RWPE2 (cell line): Measurements from ENCODE around the gene SFXN4.
"Not testable (repeated sequence)": the region's sequence is repeated elsewhere in the genome, so short reads cannot be mapped to it uniquely, and the experiment has no call there.

Experiments
- ATAC-seq: fragments of 200-7000 bp; cut with Tn5 transposase; 3 replicates; pipeline ENCODE4 v1.9.1; 2021; ENCODE audit warnings: low read depth
- DNase-seq: peaks from one replicate; pipeline ENCODE4 v3.0.0-alpha.2; 2020; ENCODE audit warnings: low spot score
- H3K27ac ChIP-seq: fragments of 450-650 bp; 2 replicates; pipeline ENCODE4 v1.5.1; 2017; ENCODE audit warnings: mild to moderate bottlenecking; ENCODE audit not compliant: poor library complexity, severe bottlenecking
- H3K27me3 ChIP-seq: fragments of 250-450 bp; sonication (Bioruptor Pico); 2 replicates; pipeline ENCODE4 v1.5.1; 2021; ENCODE audit warnings: mild to moderate bottlenecking, moderate library complexity; ENCODE audit not compliant: insufficient read depth, poor library complexity, severe bottlenecking
- H3K36me3 ChIP-seq: fragments of 250-450 bp; sonication (Bioruptor Pico); 2 replicates; pipeline ENCODE4 v1.5.1; 2020; ENCODE audit warnings: low read depth, mild to moderate bottlenecking, moderate library complexity
- H3K4me1 ChIP-seq: fragments of 250-450 bp; sonication (Bioruptor Pico); 2 replicates; pipeline ENCODE4 v1.5.1; 2021; ENCODE audit warnings: mild to moderate bottlenecking, moderate library complexity; ENCODE audit not compliant: insufficient read depth, poor library complexity, severe bottlenecking
- H3K4me3 ChIP-seq: fragments of 250-450 bp; sonication (Bioruptor Pico); 2 replicates; pipeline ENCODE4 v1.5.1; 2021; ENCODE audit warnings: mild to moderate bottlenecking, moderate library complexity; ENCODE audit not compliant: severe bottlenecking
- H3K9me3 ChIP-seq: fragments of 250-450 bp; sonication (Bioruptor Pico); 2 replicates; pipeline ENCODE4 v1.5.1; 2021; ENCODE audit warnings: mild to moderate bottlenecking, moderate library complexity; ENCODE audit not compliant: severe bottlenecking
- TF ChIP-seq, protein P1 (sequence below): fragments of 450-650 bp; IDR thresholded peaks from one replicate; pipeline ENCODE4 v1.5.1; 2017; ENCODE audit warnings: mild to moderate bottlenecking, moderate library complexity; ENCODE audit not compliant: poor library complexity, severe bottlenecking

SFXN4 gene

DNA sequence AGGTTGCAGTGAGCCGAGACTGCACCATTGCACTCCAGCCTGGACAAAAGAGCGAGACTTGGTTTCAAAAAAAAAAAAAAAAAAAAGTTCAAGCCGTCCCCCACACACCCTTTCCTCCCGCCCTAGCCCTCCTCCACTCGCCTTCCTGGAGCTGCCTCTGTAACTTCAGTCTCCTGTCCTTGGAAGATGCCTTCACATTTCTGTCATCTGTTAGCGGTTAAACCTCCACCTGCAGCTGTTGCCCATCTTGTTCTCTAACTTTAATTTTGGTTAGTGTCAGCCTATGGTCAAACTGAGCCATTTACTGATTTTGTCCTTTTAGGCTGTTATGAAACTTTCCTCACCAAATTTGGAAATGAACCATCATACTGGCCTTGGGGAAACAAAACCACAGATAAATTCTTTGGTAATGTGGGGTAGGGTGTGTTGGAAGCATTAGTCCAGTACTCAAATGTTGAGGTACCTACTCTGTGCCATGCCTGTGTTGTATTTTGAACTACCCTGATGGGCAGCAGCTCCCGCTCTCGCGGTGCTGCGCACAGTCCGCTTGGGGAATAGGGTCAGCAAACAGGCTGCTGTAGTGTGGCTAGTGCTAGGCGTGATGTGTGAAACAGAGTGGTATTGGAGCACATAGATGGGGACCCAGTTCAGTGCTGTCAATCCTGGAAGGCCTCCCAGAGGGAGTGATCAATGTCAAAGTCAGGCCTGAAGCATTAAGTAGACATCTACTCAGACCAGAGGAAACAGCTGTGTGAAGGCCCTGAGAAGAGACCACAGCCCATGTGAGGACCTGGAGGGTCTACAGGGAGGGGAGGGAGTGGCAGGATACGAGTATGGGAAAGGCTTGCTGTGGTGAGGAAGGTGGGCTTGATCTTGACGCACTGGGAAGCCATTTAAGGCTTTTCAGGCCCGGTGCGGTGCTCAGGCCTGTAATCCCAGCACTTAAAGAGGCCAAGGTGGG, 26.9 kb downstream of the SFXN4 start:
- no peak for DNase-seq
- no peaks in the 10 kb centered on the region for H3K9me3 ChIP-seq
- H3K27me3 ChIP-seq: no peaks in the 10 kb centered on the region
- no peaks in the 10 kb centered on the region for H3K4me1 ChIP-seq
- peaks cover 17% of the 10 kb centered on the region for H3K36me3 ChIP-seq
- H3K27ac ChIP-seq: no peak overlapping the region
- H3K4me3 ChIP-seq: no peak overlapping the region
- TF ChIP-seq, protein P1, sequence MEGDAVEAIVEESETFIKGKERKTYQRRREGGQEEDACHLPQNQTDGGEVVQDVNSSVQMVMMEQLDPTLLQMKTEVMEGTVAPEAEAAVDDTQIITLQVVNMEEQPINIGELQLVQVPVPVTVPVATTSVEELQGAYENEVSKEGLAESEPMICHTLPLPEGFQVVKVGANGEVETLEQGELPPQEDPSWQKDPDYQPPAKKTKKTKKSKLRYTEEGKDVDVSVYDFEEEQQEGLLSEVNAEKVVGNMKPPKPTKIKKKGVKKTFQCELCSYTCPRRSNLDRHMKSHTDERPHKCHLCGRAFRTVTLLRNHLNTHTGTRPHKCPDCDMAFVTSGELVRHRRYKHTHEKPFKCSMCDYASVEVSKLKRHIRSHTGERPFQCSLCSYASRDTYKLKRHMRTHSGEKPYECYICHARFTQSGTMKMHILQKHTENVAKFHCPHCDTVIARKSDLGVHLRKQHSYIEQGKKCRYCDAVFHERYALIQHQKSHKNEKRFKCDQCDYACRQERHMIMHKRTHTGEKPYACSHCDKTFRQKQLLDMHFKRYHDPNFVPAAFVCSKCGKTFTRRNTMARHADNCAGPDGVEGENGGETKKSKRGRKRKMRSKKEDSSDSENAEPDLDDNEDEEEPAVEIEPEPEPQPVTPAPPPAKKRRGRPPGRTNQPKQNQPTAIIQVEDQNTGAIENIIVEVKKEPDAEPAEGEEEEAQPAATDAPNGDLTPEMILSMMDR: no peak
- no peak for ATAC-seq

DNA sequence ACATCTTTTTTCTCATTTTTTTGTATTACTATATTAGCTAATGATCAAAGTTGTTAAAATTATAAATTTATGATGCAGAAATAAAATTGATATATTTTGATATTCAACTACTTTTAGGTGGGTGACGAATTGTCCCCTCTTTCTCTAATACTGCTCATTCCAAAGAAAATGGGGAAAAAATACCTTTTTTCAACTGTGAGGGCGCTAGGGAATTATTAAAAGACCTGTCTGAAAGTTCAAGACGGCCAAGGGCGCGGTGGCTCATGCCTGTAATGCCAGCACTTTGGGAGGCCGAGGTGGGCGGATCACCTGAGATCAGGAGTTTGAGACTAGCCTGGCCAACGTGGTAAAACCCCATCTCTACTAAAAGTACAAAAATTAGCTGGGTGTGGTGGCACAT, 27.6 kb downstream of the SFXN4 start:
- H3K36me3 ChIP-seq: peaks cover 23% of the 10 kb centered on the region
- not testable (repeated sequence) for H3K9me3 ChIP-seq, H3K27ac ChIP-seq, ATAC-seq, DNase-seq, H3K27me3 ChIP-seq, H3K4me3 ChIP-seq, H3K4me1 ChIP-seq

DNA sequence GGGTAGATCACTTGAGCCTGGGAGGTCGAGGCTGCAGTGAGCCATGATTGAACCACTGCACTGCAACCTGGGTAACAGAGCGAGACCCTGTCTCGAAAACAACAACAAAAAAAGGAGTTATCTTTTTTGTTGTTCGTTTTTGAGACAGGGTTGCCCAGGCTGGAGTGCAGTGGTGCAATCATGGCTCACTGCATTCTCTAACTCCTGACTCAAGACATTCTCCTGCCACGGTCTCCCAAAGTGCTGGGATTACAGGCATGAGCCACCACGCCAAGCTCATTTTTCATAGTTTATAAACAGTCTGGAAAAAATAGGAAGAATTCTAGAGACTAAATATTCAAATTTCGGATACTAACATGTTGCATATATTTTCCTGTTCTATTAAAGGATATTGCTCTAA, 29.4 kb downstream of the SFXN4 start:
- H3K4me1 ChIP-seq: no peaks in the 10 kb centered on the region
- H3K27me3 ChIP-seq: no peaks in the 10 kb centered on the region
- DNase-seq (no peak), ATAC-seq (no peak)
- TF ChIP-seq, protein P1: no peak
- no peak overlapping the region for H3K27ac ChIP-seq
- no peak overlapping the region for H3K4me3 ChIP-seq
- no peaks in the 10 kb centered on the region for H3K9me3 ChIP-seq
- peaks cover 34% of the 10 kb centered on the region for H3K36me3 ChIP-seq

DNA sequence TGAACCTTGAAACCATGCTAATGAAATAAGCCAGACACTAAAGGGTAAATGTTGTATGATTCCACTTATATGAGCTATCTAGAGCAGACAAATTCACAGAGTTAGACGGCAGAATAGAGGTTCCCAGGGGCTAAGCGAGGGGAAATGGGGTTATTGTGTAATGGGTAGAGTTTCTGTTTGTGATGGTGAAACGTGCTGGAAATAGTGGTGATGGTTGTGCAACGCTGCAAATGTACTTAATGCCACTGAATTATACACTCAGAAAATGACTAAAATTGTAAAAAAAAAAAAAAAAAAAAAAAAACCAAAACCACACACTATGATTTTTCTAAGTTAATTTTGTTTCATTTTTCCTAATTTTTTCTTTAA, 30.0 kb downstream of the SFXN4 start:
- Histone ChIP-seq H3K27me3 (no peaks in the 10 kb centered on the region), H3K9me3 (no peaks in the 10 kb centered on the region), H3K4me3 (no peak overlapping the region), H3K4me1 (no peaks in the 10 kb centered on the region), H3K36me3 (peaks cover 40% of the 10 kb centered on the region), H3K27ac (no peak overlapping the region)
- ATAC-seq: no peak
- TF ChIP-seq, protein P1: no peak
- DNase-seq: no peak

DNA sequence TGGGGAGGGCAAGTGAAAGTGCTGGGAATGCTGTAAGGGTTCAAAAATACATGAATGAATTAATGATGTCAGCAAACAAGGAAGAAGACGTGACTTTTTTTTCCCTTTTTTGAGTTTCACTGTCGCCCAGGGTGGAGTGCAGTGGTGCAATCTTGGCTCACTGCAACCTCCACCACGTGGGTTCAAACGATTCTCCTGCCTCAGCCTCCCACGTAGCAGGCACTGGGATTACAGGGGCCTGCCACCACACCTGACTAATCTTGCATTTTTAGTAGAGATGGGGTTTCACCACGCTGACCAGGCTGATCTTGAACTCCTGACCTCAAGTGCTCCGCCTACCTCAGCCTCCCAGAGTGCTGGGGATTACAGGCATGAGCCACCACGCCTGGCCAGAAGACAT, 31.6 kb downstream of the SFXN4 start:
- TF ChIP-seq, protein P1: no peak
- Histone ChIP-seq H3K4me3 (no peak overlapping the region), H3K9me3 (no peaks in the 10 kb centered on the region), H3K36me3 (peaks cover 55% of the 10 kb centered on the region), H3K4me1 (no peaks in the 10 kb centered on the region), H3K27ac (no peak overlapping the region), H3K27me3 (no peaks in the 10 kb centered on the region)
- DNase-seq (no peak), ATAC-seq (no peak)
